Transverse colon (tissue), 4 donors: ENCODE results near the gene EFCAB11. TPM values are rescaled to one million over a fixed set of nuclear protein-coding genes. Genes with fewer than 3 reads are reported as not detected.

Experiments used
- DNase-seq: peaks from one replicate; pipeline ENCODE4 v3.0.0-alpha.2; 2019
- H3K27ac ChIP-seq, 4 donors: fragments of 200-600 bp; sonication (generic); 2 replicates each; pipeline ENCODE4 v1.5.1; 2016 to 2018; ENCODE audit warnings: inconsistent platforms in 4 of 4
- H3K27me3 ChIP-seq: fragments of 200-600 bp; sonication (generic); 2 replicates; pipeline ENCODE4 v1.5.1; 2017; ENCODE audit warnings: inconsistent platforms
- H3K36me3 ChIP-seq, 4 donors: fragments of 200-600 bp; sonication (generic); 2 replicates each; pipeline ENCODE4 v1.5.1; 2017 to 2019; ENCODE audit warnings: inconsistent platforms in 4 of 4
- H3K4me1 ChIP-seq, 4 donors: fragments of 200-600 bp; sonication (generic); 2 replicates each; pipeline ENCODE4 v1.5.1; 2017 to 2020; ENCODE audit warnings: inconsistent platforms in 4 of 4
- H3K4me3 ChIP-seq, 4 donors: fragments of 200-600 bp; sonication (generic); 1 replicate in 1 of 4; 2 replicates in 3 of 4; pipeline versions ENCODE4 v1.5.1 to v1.6.1; 2017 to 2019; ENCODE audit warnings: inconsistent platforms in 4 of 4
- H3K9me3 ChIP-seq, 2 donors: fragments of 200-600 bp; sonication (generic); 2 replicates each; pipeline ENCODE4 v1.5.1; 2017 to 2019; ENCODE audit warnings: inconsistent platforms in 2 of 2
- EP300 ChIP-seq: sonication (generic); formaldehyde crosslinking; IDR thresholded peaks from one replicate; pipeline ENCODE4 v1.6.1; 2017; ENCODE audit warnings: antibody characterized with exemption, low read depth
- POLR2A ChIP-seq: fragments of 450-650 bp; IDR thresholded peaks from one replicate; pipeline ENCODE4 v1.6.1; 2016; ENCODE audit warnings: antibody characterized with exemption, mild to moderate bottlenecking, moderate library complexity
- POLR2AphosphoS5 ChIP-seq, 3 donors: sonication (generic); formaldehyde crosslinking; IDR thresholded peaks; one replicate each; pipeline ENCODE4 v1.6.1; 2016; ENCODE audit warnings: antibody characterized with exemption in 3 of 3
- WGBS, 2 donors: methylation state at CpG; one replicate each; pipeline ENCODE4 v1.1.5; 2018; ENCODE audit warnings: low coverage in 1 of 2; 5-methylcytosine and 5-hydroxymethylcytosine counted together
- in situ Hi-C, 4 donors: fragments of 200-750 bp; cut with MboI; loops; one replicate each; pipeline versions ENCODE4 v1.15.0 to v1.15.1; 2017; ENCODE audit warnings: low sequenced_read_pairs in 3 of 4, low pct_ligation_motif_present in 1 of 4, low pct_unique_long_range_greater_than_20kb in 1 of 4
- intact Hi-C: fragments of 100-400 bp; cut with DNase I; formaldehyde crosslinking; loops from one replicate; pipeline ENCODE4 v1.15.1; 2023; ENCODE audit warnings: low total_unique reads
- total RNA-seq, 4 donors: library from RNA; depleted of rRNA; stranded (reverse); fragments of >200 nt; gene quantifications; one replicate each; pipeline ENCODE4 v1.1.0, GENCODE V29; 2016
- TF ChIP-seq, protein P1 (sequence below), 5 experiments: fragments of 200-600 bp in 3 of 5; fragments of 450-650 bp in 2 of 5; sonication (generic) in 3 of 5; IDR thresholded peaks; 1 replicate in 2 of 5; 2 replicates in 3 of 5; pipeline ENCODE4 v1.5.1; 2016 to 2017; ENCODE audit warnings: antibody characterized with exemption in 5 of 5, inconsistent platforms in 3 of 5, mild to moderate bottlenecking in 2 of 5, moderate library complexity in 1 of 5

The EFCAB11 gene
- total RNA-seq, 4 donors from 2014 or later, result 6.0 to 6.7 TPM; not detected in 2

DNA sequence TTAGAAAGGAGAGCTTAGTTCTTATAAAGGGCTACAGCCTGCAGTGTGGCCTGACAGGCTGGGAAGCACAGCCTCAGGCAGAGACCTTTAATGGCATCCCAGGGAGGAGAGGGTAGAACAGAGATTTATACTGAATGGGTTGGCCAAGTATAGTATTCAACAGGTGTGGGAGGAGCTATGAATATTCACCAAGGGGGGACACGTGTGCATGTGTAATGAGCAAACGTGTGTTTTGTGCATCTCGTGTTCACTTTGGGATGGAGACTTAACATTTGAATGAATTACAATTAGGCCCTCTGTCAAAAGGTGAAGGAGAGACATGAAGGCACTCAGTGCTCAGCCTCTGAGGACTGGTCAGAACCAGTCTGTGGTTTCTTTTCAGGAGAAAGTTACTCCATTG lies 6.4 kb upstream of the EFCAB11 start:
- peaks cover 4 to 15% (median 12%) of the 10 kb centered on the region in 4 donors for H3K4me1 ChIP-seq
- intact Hi-C loops (no loop called here), in situ Hi-C loops (loop anchor here in 1 of 4 donors (25.0 kb wide), 1 partner anchor 276 kb away; no protein-coding TSS in a partner anchor)
- H3K4me3 ChIP-seq, result no peak overlapping the region
- no peak for DNase-seq
- WGBS, 2 donors, result 88% methylated on average over 3 of the region's 3 CpGs; no CpG with 5 or more reads in 1 of the 2 donors
- peaks cover 0 to 6% (median 0%) of the 10 kb centered on the region in 4 donors for H3K36me3 ChIP-seq
- no peaks in the 10 kb centered on the region for H3K27me3 ChIP-seq
- no peak overlapping the region for H3K27ac ChIP-seq
- H3K9me3 ChIP-seq, result no peaks in the 10 kb centered on the region
- TF ChIP-seq, protein P1, sequence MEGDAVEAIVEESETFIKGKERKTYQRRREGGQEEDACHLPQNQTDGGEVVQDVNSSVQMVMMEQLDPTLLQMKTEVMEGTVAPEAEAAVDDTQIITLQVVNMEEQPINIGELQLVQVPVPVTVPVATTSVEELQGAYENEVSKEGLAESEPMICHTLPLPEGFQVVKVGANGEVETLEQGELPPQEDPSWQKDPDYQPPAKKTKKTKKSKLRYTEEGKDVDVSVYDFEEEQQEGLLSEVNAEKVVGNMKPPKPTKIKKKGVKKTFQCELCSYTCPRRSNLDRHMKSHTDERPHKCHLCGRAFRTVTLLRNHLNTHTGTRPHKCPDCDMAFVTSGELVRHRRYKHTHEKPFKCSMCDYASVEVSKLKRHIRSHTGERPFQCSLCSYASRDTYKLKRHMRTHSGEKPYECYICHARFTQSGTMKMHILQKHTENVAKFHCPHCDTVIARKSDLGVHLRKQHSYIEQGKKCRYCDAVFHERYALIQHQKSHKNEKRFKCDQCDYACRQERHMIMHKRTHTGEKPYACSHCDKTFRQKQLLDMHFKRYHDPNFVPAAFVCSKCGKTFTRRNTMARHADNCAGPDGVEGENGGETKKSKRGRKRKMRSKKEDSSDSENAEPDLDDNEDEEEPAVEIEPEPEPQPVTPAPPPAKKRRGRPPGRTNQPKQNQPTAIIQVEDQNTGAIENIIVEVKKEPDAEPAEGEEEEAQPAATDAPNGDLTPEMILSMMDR (IDR thresholded peaks at IDR 0.05), result no peak
- TF ChIP-seq POLR2A (no peak), EP300 (no peak)

- no peaks in the 10 kb centered on the region for H3K27me3 ChIP-seq
- H3K36me3 ChIP-seq, result peaks cover 0 to 6% (median 0%) of the 10 kb centered on the region in 4 donors
- no peaks in the 10 kb centered on the region for H3K9me3 ChIP-seq
- H3K4me1 ChIP-seq, result peaks cover 4 to 15% (median 12%) of the 10 kb centered on the region in 4 donors
- 79 to 82% methylated on average over 2 to 3 of the region's 3 CpGs for whole genome bisulfite sequencing, 2 donors
- TF ChIP-seq EP300, result no peak
- in situ Hi-C loops, result loop anchor here in 1 of 4 donors (25.0 kb wide), 1 partner anchor 277 kb away; no protein-coding TSS in a partner anchor
- intact Hi-C loops, result no loop called here
- no peak for DNase-seq
- H3K4me3 ChIP-seq, result no peak overlapping the region
- H3K27ac ChIP-seq, result no peak overlapping the region
Observed at GRCh38 chr14:89959853-89960445, 5.4 kb upstream of the EFCAB11 start.

DNA sequence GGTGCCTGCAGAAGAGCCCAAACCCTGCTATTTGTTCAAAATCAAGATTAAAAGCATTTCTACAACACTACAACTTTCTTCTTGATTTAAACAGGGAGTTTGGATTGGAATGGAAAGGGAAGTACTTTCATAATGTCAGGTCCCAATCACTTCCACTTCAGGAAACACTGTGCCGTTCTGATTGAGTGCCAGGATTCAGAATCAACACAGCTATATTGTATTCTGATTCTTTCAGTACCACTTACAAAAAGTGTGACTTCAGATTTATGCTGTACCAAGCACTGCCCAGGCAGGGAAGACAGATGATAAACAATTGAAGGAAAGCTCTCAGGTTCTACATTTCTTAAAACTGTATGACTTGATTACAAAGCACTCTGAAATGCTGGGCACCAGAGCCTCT lies 4.4 kb upstream of the EFCAB11 start:
- H3K27ac ChIP-seq, result no peak overlapping the region

DNA sequence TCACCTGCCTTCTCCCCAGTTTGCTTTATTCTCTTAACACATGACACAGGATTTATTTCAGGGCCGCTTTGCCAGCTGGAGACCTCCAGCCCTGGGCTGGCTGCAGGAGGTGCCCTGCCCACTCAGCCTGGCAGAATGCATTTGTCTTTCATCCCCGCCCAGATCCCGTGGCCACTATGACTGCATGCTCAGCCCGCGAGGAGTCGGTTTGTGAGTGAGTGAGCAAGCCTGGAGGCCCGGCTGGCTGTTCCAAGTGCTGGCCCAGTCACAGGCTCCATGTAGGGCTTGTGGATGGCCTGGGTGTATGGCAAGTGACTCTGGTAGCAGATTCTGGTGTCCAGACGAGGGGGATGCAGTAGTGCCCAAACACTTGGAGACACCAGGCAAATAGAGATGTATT lies 3.3 kb upstream of the EFCAB11 start:
- Histone ChIP-seq H3K9me3 (no peaks in the 10 kb centered on the region), H3K4me3 (no peak overlapping the region), H3K27me3 (no peaks in the 10 kb centered on the region), H3K4me1 (peaks cover 4 to 24% (median 19%) of the 10 kb centered on the region in 4 donors), H3K27ac (no peak overlapping the region), H3K36me3 (no peaks in the 10 kb centered on the region)
- 95% methylated on average over 7 of the region's 8 CpGs; no CpG with 5 or more reads in 1 of the 2 donors for WGBS, 2 donors
- in situ Hi-C loops, result loop anchor here in 1 of 4 donors (25.0 kb wide), 1 partner anchor 280 kb away; no protein-coding TSS in a partner anchor
- intact Hi-C loops, result no loop called here
- TF ChIP-seq, protein P1 (IDR thresholded peaks at IDR 0.05), result no peak
- no peak for TF ChIP-seq POLR2AphosphoS5 (IDR thresholded peaks at IDR 0.05)
- no peak for TF ChIP-seq POLR2A
- no peak for TF ChIP-seq EP300
- no peak for DNase-seq

More for the DNA sequence above, 4.4 kb upstream of the EFCAB11 start:
- in situ Hi-C loops, result loop anchor here in 1 of 4 donors (25.0 kb wide), 1 partner anchor 278 kb away; no protein-coding TSS in a partner anchor
- no peaks in the 10 kb centered on the region for H3K27me3 ChIP-seq
- H3K9me3 ChIP-seq, result no peaks in the 10 kb centered on the region
- TF ChIP-seq, protein P1 (IDR thresholded peaks at IDR 0.05), result no peak
- peaks cover 4 to 19% (median 15%) of the 10 kb centered on the region in 4 donors for H3K4me1 ChIP-seq
- intact Hi-C loops, result no loop called here
- DNase-seq, result no peak
- peaks cover 0 to 6% (median 0%) of the 10 kb centered on the region in 4 donors for H3K36me3 ChIP-seq
- WGBS, 2 donors, result 70 to 72% methylated on average over 1 of the region's 1 CpG
- H3K4me3 ChIP-seq, result no peak overlapping the region
